Measurements from ENCODE around the gene DOK5.

The DOK5 gene

DNA sequence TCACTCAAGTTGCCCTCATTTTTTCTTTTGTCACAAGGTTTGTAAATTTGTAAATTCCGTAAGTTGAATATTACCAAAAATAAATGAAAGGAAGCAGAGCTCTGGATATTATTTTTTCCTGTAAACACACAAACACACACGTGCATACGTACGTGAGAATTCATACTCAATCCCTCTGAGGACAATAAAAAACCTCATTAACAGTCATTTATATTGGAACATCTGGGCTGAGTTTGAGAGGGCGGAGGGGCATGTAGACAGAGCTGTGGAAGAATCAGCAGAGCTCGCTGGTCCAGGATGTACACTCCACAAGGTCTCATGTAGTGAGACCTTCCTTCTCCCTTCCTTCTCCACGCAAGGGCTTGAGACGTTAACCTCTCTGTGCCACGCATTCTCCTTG, 24.2 kb upstream of the DOK5 start:
- no peak for TF ChIP-seq Cebpa-rat (IDR thresholded peaks at IDR 0.05)
- H3K9ac ChIP-seq: no peak overlapping the region
- no peak overlapping the region for H3K27ac ChIP-seq
- H3K4me1 ChIP-seq: peaks cover 0 to 14% (median 0%) of the 10 kb centered on the region in 10 experiments; a peak in 2 of 20 replicates
- no peaks in the 10 kb centered on the region for H4K20me1 ChIP-seq
- no peaks in the 10 kb centered on the region for H3K27me3 ChIP-seq
- peaks cover 0 to 9% (median 0%) of the 10 kb centered on the region in 11 experiments; a peak in 2 of 22 replicates for H3K9me3 ChIP-seq (replicated peaks in 1 of 11)
- H3K4me2 ChIP-seq: no peak overlapping the region
- H3K36me3 ChIP-seq: no peaks in the 10 kb centered on the region
- H3K4me3 ChIP-seq: no peak overlapping the region

DNA sequence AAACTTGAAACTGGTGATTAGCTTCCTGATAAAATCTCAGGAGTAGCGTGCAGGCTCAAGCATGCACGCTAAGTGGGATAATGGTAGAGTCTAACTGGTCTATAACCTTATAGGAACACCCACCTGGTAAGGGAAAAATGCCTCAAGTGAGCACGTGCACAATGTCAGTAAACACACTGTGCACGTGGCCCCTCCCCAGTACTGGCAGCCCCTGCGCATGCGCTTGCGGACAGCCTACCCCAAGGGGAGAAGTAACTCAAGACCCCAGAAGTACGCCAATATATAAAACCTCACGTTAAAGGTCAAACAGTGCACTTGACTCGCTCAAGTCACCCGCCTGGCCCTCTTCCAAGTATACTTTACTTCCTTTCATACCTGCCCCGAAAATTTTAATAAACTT, 23.1 kb upstream of the DOK5 start:
- H4K20me1 ChIP-seq: no peaks in the 10 kb centered on the region
- no peak for TF ChIP-seq Cebpa-rat (IDR thresholded peaks at IDR 0.05)
- H3K4me1 ChIP-seq: peaks cover 0 to 14% (median 0%) of the 10 kb centered on the region in 10 experiments; a peak in 2 of 20 replicates
- no peaks in the 10 kb centered on the region for H3K36me3 ChIP-seq
- no peak overlapping the region for H3K9ac ChIP-seq
- H3K4me3 ChIP-seq: no peak overlapping the region
- peaks cover 0 to 9% (median 0%) of the 10 kb centered on the region in 11 experiments; a peak in 2 of 22 replicates for H3K9me3 ChIP-seq (replicated peaks in 1 of 11)
- H3K27ac ChIP-seq: no peak overlapping the region
- H3K4me2 ChIP-seq: no peak overlapping the region
- no peaks in the 10 kb centered on the region for H3K27me3 ChIP-seq

DNA sequence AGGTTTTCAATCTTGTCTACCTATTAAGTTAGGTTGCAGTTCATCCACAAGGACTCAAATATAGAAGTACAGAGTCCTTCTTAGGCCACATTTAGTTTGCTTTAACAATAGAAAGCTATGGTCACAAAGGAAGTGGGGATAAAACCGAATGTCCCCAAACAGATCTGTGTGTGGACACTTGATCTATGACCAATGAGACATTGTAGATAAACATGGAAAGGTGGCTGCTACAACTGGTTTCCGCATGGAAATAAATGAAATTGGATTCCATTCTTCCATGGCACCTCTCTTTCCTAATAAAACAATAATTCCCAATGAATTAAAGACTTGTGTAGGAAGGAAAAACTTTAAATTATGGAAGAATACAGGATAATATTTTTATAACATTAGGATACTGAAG, 20.4 kb upstream of the DOK5 start:
- no peaks in the 10 kb centered on the region for H3K27me3 ChIP-seq
- TF ChIP-seq Cebpa-rat (IDR thresholded peaks at IDR 0.05): no peak
- H3K9ac ChIP-seq: no peak overlapping the region

DNA sequence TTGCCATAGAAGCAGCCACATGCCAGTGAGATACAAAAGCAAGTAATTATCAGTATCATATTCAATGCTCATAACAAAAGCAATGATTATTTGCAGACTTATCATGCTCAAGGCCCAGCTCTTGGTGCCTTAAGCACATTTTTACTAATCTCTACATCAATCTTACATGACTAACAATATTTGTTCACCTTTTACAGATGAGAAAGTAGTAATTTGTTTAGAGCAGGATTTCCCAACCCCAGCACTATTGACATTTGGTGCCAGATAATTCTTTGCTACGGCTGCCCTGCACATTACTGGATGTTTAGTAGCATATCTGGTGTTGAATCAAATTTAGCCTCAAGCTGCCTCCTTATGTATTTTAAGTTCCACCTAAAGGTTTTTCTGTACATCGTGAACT, 19.0 kb upstream of the DOK5 start:
- Histone ChIP-seq H3K27me3 (no peaks in the 10 kb centered on the region), H3K36me3 (no peaks in the 10 kb centered on the region), H3K9ac (no peak overlapping the region), H3K4me1 (peaks cover 0 to 14% (median 0%) of the 10 kb centered on the region in 10 experiments; a peak in 2 of 20 replicates), H3K9me3 (replicated peaks in 1 of 11) (peaks cover 0 to 9% (median 0%) of the 10 kb centered on the region in 11 experiments; a peak in 2 of 22 replicates), H3K4me3 (no peak overlapping the region), H4K20me1 (no peaks in the 10 kb centered on the region), H3K27ac (no peak overlapping the region), H3K4me2 (no peak overlapping the region)
- TF ChIP-seq Cebpa-rat (IDR thresholded peaks at IDR 0.05): no peak

More for the DNA sequence above, 20.4 kb upstream of the DOK5 start:
- H3K27ac ChIP-seq: no peak overlapping the region
- H3K9me3 ChIP-seq (replicated peaks in 1 of 11): peaks cover 0 to 9% (median 0%) of the 10 kb centered on the region in 11 experiments; a peak in 2 of 22 replicates
- no peaks in the 10 kb centered on the region for H4K20me1 ChIP-seq
- H3K4me1 ChIP-seq: peaks cover 0 to 14% (median 0%) of the 10 kb centered on the region in 10 experiments; a peak in 2 of 20 replicates
- H3K4me2 ChIP-seq: no peak overlapping the region
- no peak overlapping the region for H3K4me3 ChIP-seq
- no peaks in the 10 kb centered on the region for H3K36me3 ChIP-seq

DNA sequence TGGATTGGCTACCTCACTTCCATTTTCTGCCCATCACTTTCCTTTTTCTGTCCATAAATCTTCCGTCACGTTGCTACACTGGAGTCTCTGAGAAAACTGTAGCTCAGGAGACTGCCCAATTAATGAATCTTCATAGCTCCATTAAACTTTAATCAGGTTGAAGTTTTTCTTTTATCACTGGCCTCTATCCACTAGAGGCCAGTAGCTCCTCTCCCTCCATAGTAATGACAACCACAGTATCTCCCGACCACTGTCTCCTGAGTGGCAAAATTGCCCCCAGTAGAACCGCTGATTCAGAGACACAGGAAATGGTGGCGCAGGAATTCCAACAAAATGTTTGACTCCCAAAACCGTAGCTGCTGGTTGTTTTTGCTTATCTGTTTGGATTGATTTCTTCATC, 18.4 kb upstream of the DOK5 start:
- no peak overlapping the region for H3K27ac ChIP-seq
- no peaks in the 10 kb centered on the region for H3K27me3 ChIP-seq
- H3K4me2 ChIP-seq: no peak overlapping the region
- TF ChIP-seq Cebpa-rat (IDR thresholded peaks at IDR 0.05): no peak
- H3K36me3 ChIP-seq: no peaks in the 10 kb centered on the region
- no peak overlapping the region for H3K4me3 ChIP-seq
- peaks cover 0 to 14% (median 0%) of the 10 kb centered on the region in 10 experiments; a peak in 2 of 20 replicates for H3K4me1 ChIP-seq
- peaks cover 0 to 4% (median 0%) of the 10 kb centered on the region in 11 experiments; a peak in 5 of 22 replicates for H3K9me3 ChIP-seq (replicated peaks in 1 of 11)
- no peaks in the 10 kb centered on the region for H4K20me1 ChIP-seq
- H3K9ac ChIP-seq: no peak overlapping the region

DNA sequence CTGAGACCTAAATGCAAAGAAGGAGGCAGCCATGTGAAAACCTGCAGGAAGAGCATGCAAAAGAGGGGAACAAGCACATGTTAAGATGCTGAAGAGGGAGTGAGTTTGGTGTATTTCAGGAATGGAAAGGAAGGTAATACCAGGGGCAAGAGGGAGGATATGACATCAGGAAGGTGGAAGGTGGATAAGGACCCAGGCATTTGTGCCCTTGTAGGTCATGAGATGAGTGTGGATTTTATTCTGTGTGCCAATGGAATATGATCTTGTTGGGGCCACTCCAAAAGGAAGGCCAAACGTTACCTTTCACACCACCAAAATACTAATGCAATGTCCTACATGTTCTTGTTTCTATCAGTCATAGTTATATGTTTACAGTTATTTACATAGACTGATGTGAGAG, 17.2 kb upstream of the DOK5 start:
- Histone ChIP-seq H3K36me3 (no peaks in the 10 kb centered on the region), H3K27ac (no peak overlapping the region), H3K9me3 (replicated peaks in 1 of 11) (peaks cover 0 to 9% (median 0%) of the 10 kb centered on the region in 11 experiments; a peak in 7 of 22 replicates), H3K4me3 (no peak overlapping the region), H4K20me1 (no peaks in the 10 kb centered on the region), H3K4me2 (no peak overlapping the region), H3K27me3 (no peaks in the 10 kb centered on the region), H3K9ac (no peak overlapping the region), H3K4me1 (peaks cover 0 to 9% (median 0%) of the 10 kb centered on the region in 10 experiments; a peak in 1 of 20 replicates)
- no peak for TF ChIP-seq Cebpa-rat (IDR thresholded peaks at IDR 0.05)

DNA sequence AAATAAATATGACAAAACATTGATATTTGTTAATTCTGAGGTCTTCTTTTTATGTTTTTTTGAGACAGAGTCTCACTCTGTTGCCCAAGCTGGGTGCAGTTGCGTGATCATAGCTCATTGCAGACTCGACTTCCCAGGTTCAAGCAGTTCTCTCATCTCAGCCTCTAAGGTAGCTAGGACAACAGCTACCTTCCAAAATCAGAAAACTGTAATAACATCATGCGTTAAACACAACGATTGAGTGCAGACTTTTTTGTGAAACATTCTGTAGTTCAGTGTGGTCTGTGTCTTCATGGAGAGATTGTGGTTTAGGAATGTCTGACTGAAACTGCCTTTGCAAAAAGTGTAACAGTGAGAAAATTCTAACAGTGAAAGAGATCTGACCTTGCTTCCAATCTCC, 16.1 kb upstream of the DOK5 start:
- Histone ChIP-seq H3K27ac (no peak overlapping the region), H4K20me1 (no peaks in the 10 kb centered on the region), H3K9ac (no peak overlapping the region), H3K36me3 (no peaks in the 10 kb centered on the region), H3K4me2 (no peak overlapping the region), H3K4me3 (no peak overlapping the region), H3K4me1 (peaks cover 0 to 5% (median 0%) of the 10 kb centered on the region in 10 experiments; a peak in 1 of 20 replicates), H3K27me3 (no peaks in the 10 kb centered on the region), H3K9me3 (replicated peaks in 1 of 11) (peaks cover 0 to 9% (median 0%) of the 10 kb centered on the region in 11 experiments; a peak in 7 of 22 replicates)
- TF ChIP-seq Cebpa-rat (IDR thresholded peaks at IDR 0.05): no peak

DNA sequence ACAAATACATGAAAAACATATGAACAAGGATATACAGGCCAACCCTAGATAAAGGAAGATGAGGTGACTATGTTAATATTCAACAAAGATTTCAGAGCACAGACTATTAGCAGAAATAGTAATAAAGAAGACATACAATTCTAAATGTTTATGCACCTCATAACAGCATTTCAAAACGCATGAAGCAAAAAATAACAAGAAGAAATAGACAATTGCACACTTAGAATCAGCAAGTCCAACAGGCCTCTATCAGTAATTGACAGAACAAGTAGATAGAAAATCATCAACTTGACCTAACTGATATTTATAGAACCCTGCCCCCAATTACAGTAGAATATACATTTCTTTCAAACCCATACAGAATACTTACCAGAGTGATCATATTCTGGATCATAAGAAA, 11.4 kb upstream of the DOK5 start:
- Histone ChIP-seq H3K27ac (no peak overlapping the region), H3K9me3 (replicated peaks in 1 of 11) (peaks cover 0 to 9% (median 0%) of the 10 kb centered on the region in 11 experiments; a peak in 7 of 22 replicates), H3K4me2 (no peak overlapping the region), H3K27me3 (no peaks in the 10 kb centered on the region), H4K20me1 (no peaks in the 10 kb centered on the region), H3K9ac (no peak overlapping the region), H3K4me3 (no peak overlapping the region), H3K4me1 (no peaks in the 10 kb centered on the region), H3K36me3 (no peaks in the 10 kb centered on the region)
- TF ChIP-seq Cebpa-rat (IDR thresholded peaks at IDR 0.05): no peak

DNA sequence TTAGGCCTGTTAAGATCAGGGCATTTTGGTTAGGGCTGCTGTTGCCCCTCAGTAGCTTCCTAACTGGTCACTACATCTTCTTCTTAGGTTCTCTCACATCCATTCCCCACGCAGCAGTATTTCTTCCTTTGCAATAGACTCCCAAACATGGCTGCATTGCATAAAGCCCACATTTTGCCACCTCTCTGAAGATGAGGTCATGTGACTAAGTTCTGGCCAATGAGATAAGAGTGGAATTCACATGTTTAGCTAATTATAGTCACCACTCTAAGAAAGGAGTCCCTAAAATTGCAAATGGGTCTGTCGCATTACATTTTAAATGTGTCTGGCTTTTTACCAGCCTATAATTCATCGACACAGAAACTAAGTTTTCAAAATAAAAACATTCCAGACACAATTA, 9.3 kb upstream of the DOK5 start:
- TF ChIP-seq Cebpa-rat (IDR thresholded peaks at IDR 0.05): no peak
- Histone ChIP-seq H3K4me3 (no peak overlapping the region), H3K27me3 (no peaks in the 10 kb centered on the region), H3K4me2 (no peak overlapping the region), H3K4me1 (no peaks in the 10 kb centered on the region), H3K9ac (no peak overlapping the region), H3K36me3 (no peaks in the 10 kb centered on the region), H4K20me1 (no peaks in the 10 kb centered on the region), H3K9me3 (replicated peaks in 1 of 11) (peaks cover 0 to 9% (median 0%) of the 10 kb centered on the region in 11 experiments; a peak in 7 of 22 replicates), H3K27ac (no peak overlapping the region)

DNA sequence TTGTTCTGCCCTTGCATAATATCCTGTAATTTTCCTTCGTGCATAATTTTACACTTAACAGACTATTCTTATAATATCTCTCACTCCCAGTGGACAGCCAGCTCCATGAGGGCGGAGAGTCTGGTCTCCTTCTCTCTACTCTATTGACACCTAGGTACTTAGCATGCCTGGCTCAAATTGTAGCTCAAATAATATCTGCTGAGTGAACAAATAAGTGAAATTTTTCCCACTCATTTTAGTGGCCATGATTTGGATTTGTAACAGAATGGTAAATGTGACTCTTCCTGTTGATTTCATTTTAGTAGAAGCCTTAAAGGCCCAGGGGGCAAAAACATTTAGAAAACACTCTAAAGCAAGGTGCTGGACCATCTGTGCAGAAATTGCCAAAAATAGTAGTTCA, 7.8 kb upstream of the DOK5 start:
- Histone ChIP-seq H3K27me3 (no peaks in the 10 kb centered on the region), H3K9ac (no peak overlapping the region), H3K4me1 (no peaks in the 10 kb centered on the region), H3K36me3 (no peaks in the 10 kb centered on the region), H3K27ac (no peak overlapping the region), H3K4me2 (no peak overlapping the region), H3K4me3 (no peak overlapping the region), H4K20me1 (no peaks in the 10 kb centered on the region), H3K9me3 (replicated peaks in 1 of 11) (peaks cover 0 to 12% (median 0%) of the 10 kb centered on the region in 11 experiments; a peak in 5 of 22 replicates)
- no peak for TF ChIP-seq Cebpa-rat (IDR thresholded peaks at IDR 0.05)

All from BLaER1 treated with 17β-estradiol and CSF1 and Interleukin-3, amounts not matched to agents 10 nM and 100 nM (cell line).